ENCODE results near the gene ZMYND8. TPM values are rescaled to one million over a fixed set of nuclear protein-coding genes. Genes with fewer than 3 reads are reported as not detected.

The ZMYND8 gene
- total RNA-seq, 6 experiments from 2014 or later, result 27.8 to 38.3 (median 34.8) TPM

DNA sequence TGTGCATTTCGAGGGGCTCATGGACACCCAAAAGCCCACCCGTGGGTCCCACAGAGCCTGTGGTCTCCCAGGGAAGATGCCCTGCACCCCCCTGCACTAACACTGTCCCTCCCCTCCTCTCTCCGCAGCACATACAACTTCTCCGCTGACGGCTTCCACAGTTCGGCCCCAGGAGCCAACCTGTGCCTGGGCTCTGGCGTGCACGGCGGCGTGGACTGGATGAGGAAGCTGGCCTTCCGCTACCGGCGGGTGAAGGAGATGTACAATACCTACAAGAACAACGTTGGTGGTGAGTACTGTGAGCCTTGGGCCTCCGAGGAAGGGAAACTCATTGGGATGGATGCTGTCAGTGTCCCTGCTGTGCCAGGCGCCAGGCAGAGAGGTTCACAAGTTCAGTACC lies 183.9 kb downstream of the ZMYND8 start:
- Mint-ChIP-seq H3K4me3 (no peak overlapping the region), H3K36me3 (ENCODE audit: low read depth) (no peaks in the 10 kb centered on the region), H3K4me1 (ENCODE audit: low read depth) (0 out of 2 replicates have a peak, but pooled peaks cover 8% of the 10 kb centered on the region), H3K27me3 (ENCODE audit: insufficient read depth) (peaks cover 31% of the 10 kb centered on the region), H3K27ac (no peak overlapping the region), H3K9me3 (no peaks in the 10 kb centered on the region)
- no peak for DNase-seq
- TF ChIP-seq CTCF (IDR thresholded peaks at IDR 0.05), result no peak

- DNase-seq, result no peak
- TF ChIP-seq CTCF (IDR thresholded peaks at IDR 0.05), result no peak
- Mint-ChIP-seq H3K27ac (no peak overlapping the region), H3K4me3 (no peak overlapping the region), H3K36me3 (ENCODE audit: low read depth) (no peaks in the 10 kb centered on the region), H3K9me3 (no peaks in the 10 kb centered on the region), H3K4me1 (ENCODE audit: low read depth) (0 out of 2 replicates have a peak, but pooled peaks cover 8% of the 10 kb centered on the region), H3K27me3 (ENCODE audit: insufficient read depth) (peaks cover 29% of the 10 kb centered on the region)
Measured at GRCh38 chr20:47167846-47168245, 188.7 kb downstream of the ZMYND8 start.

DNA sequence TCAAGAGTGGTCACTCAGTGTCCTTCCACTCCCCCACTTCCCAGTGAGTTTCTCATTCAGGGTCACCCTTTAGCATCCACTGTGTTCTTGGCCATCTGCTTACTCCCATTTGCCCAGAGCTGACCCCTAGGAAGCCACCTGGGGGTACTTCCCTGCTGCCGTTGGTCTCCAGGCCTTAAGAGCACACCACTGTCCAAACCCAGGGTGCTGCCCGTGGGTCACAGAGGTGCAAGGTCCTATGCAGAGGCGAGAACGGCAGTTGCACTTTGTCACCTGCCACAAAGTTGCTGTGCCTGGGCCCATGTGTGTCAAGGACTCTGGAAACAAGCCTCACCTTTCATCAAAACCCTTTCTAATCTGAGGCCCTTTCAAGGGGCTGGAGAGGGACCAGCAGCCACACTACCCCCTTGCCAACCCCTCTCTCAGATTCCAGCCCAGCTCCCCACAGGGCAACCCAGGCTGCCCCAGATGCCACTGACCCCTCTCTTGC lies 191.1 kb downstream of the ZMYND8 start:
- no peaks in the 10 kb centered on the region for H3K4me1 Mint-ChIP-seq (ENCODE audit: low read depth)
- H3K27me3 Mint-ChIP-seq (ENCODE audit: insufficient read depth), result peaks cover 28% of the 10 kb centered on the region
- H3K27ac Mint-ChIP-seq, result no peak overlapping the region
- no peaks in the 10 kb centered on the region for H3K36me3 Mint-ChIP-seq (ENCODE audit: low read depth)
- no peak overlapping the region for H3K4me3 Mint-ChIP-seq
- no peak for TF ChIP-seq CTCF (IDR thresholded peaks at IDR 0.05)
- no peaks in the 10 kb centered on the region for H3K9me3 Mint-ChIP-seq
- DNase-seq, result no peak

- Mint-ChIP-seq H3K36me3 (ENCODE audit: low read depth) (no peaks in the 10 kb centered on the region), H3K4me3 (no peak overlapping the region), H3K9me3 (no peaks in the 10 kb centered on the region), H3K27ac (no peak overlapping the region), H3K27me3 (ENCODE audit: insufficient read depth) (peaks cover 27% of the 10 kb centered on the region), H3K4me1 (ENCODE audit: low read depth) (no peaks in the 10 kb centered on the region)
- no peak for TF ChIP-seq CTCF (IDR thresholded peaks at IDR 0.05)
- no peak for DNase-seq
Measured at GRCh38 chr20:47164140-47164539, 192.4 kb downstream of the ZMYND8 start.

DNA sequence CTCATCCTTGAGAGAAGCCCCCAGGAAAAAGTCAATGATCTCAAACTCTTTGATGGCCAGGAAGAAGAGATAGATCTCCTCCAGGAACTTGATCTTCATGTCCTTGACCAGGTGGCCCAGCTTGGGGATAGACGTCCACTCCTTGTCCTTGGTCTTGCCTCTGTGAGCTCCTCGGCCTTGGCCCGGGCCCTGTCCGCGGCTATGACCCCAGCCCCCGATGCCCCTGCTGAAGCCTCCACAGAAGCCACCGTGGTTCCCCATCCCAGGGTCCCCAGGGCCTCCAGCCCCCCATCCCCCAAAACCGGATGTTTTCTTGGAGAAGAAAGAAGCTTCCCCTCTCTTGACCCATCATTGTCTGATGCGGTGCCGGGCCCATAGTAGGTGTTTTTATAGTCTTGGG lies 195.1 kb downstream of the ZMYND8 start:
- Mint-ChIP-seq H3K27me3 (ENCODE audit: insufficient read depth) (peaks cover 25% of the 10 kb centered on the region), H3K4me1 (ENCODE audit: low read depth) (no peaks in the 10 kb centered on the region), H3K4me3 (no peak overlapping the region), H3K36me3 (ENCODE audit: low read depth) (no peaks in the 10 kb centered on the region), H3K27ac (no peak overlapping the region), H3K9me3 (no peaks in the 10 kb centered on the region)
- TF ChIP-seq CTCF (IDR thresholded peaks at IDR 0.05), result no peak
- DNase-seq, result no peak

- H3K9me3 Mint-ChIP-seq, result no peaks in the 10 kb centered on the region
- no peak for DNase-seq
- peaks cover 25% of the 10 kb centered on the region for H3K27me3 Mint-ChIP-seq (ENCODE audit: insufficient read depth)
- no peak overlapping the region for H3K4me3 Mint-ChIP-seq
- TF ChIP-seq CTCF (IDR thresholded peaks at IDR 0.05), result no peak
- no peak overlapping the region for H3K27ac Mint-ChIP-seq
- no peaks in the 10 kb centered on the region for H3K4me1 Mint-ChIP-seq (ENCODE audit: low read depth)
- H3K36me3 Mint-ChIP-seq (ENCODE audit: low read depth), result no peaks in the 10 kb centered on the region
Measured at GRCh38 chr20:47160992-47161391, 195.5 kb downstream of the ZMYND8 start.
